HG02943 (cell line): ENCODE data around the gene RNF17.

Source experiments
- ATAC-seq: cut with Tn5 transposase; IDR thresholded peaks from one replicate; pipeline ENCODE4 v1.9.1; 2021; ENCODE audit warnings: mild to moderate bottlenecking, low read depth, moderate library complexity; ENCODE audit not compliant: unreplicated experiment

Gene RNF17

GRCh38 chr13:24929196-24929595 lies 165.2 kb downstream of the RNF17 start:
- no peak for ATAC-seq
